HPDE6-E6E7 (cell line): ENCODE data around the gene CIP2A.

ENCODE experiments used
- DNase-seq: peaks from one replicate; pipeline ENCODE4 v3.0.0; 2011; ENCODE audit warnings: missing footprints; ENCODE audit errors: extremely low spot score

CIP2A gene

GRCh38 chr3:108564564-108564963, 24.7 kb downstream of the CIP2A start:
- DNase-seq: no peak

DNA sequence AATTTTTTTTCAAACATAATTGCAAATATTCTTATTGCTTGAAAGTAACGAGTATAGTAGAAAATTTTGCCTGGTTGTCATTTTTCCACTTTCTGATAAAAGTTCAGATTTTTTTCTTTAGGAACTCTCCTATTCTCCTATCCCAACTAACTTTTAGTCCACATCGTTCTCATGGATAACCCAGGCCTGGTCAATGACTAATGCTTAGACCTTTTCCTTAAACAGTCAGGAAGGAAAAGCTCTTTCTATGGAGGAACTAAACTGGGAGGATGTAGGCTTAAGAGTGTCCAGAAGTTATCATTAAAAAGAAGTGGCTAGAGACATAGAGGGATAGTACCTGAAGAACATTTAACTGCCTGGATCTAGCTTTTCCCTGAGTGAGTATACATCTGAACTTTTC, 26.7 kb downstream of the CIP2A start:
- no peak for DNase-seq

GRCh38 chr3:108555966-108556581, 33.2 kb downstream of the CIP2A start:
- DNase-seq: no peak

- DNase-seq: no peak
Measured at GRCh38 chr3:108554913-108555571, 34.2 kb downstream of the CIP2A start.

- no peak for DNase-seq
Measured at GRCh38 chr3:108554229-108554628, 35.0 kb downstream of the CIP2A start.

GRCh38 chr3:108552267-108553159, 36.7 kb downstream of the CIP2A start:
- no peak for DNase-seq

DNA sequence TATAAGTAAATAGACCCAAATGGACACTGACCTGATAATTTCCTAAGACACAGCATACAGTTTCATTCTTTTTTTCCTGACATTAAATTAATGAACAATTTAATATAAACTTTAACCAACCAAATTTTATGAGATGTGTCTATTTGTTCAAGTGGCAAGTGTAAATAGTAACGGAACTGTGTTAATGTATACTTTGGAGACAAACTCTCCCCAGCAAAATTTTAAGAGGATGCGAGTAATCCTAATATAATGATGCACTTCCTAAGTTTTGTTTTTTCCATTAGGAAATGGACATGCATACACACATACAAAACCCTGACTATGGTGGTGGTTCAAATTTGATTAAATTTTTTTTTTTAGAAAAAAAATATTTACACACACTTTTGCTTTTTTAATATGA, 40.4 kb downstream of the CIP2A start:
- DNase-seq: no peak

- no peak for DNase-seq
Measured at GRCh38 chr3:108548304-108548703, 40.9 kb downstream of the CIP2A start.

GRCh38 chr3:108546692-108547091, 42.5 kb downstream of the CIP2A start:
- no peak for DNase-seq

- DNase-seq: no peak
Measured at GRCh38 chr3:108546247-108546646, 43.0 kb downstream of the CIP2A start.

DNA sequence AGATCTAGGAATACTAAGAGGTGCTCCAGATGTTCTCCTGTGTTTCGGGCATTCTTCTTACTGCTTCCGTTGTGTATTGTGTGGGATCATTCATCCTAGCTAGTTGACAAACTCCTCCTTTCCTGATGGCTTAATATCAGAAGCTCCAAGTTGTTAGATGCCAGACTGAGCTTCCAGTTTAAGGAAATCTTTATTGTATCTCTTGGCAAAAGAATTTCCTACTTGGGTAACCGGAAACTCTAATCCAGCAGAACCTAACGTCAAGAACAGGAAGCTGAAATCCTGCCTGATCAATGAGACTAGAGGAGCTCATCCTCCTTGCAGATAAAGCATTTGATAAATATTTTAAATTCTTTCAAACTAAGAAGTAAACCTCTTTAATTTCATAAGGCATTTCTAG, 51.2 kb downstream of the CIP2A start:
- DNase-seq: no peak

GRCh38 chr3:108528459-108529252, 60.6 kb downstream of the CIP2A start:
- no peak for DNase-seq

- no peak for DNase-seq
Measured at GRCh38 chr3:108527817-108528216, 61.4 kb downstream of the CIP2A start.

- DNase-seq: no peak
Measured at GRCh38 chr3:108527109-108527508, 62.1 kb downstream of the CIP2A start.

DNA sequence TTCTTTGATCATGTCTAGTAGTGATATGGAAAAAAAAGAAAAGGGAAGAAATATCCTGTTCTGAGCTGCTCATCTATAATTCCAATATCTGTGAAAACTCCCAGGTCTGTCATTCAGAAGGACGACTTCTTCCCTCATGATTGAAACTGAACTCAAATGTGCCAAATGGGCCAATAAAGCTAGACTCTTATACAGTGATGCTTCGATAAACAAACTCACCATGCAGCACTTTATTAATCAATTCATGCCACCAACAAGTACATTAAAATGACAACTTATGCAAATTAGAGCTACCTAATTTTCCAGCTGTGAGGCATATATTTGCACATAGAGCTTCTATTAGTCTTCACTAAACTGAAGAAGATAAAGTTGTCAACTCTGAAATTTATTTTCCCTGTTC, 63.3 kb downstream of the CIP2A start:
- no peak for DNase-seq

DNA sequence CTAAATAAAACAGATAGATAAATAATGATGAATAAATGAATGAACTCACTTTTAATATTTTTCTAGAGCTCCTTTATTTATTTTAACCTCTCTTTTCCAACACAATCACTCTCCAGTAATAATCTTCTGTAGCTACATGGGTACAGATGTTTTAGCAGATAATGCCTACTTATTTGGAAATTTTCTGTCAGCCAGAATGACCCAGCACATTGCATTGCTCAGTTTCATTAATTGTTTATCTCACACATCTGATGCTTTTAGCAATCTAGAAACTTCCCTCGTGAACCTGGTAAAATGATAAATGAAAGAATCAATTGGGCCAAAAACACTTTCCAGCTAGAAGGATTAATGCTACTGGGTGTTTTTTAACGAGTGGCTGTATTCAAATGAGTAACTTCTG, 64.0 kb downstream of the CIP2A start:
- no peak for DNase-seq

- DNase-seq: no peak
Measured at GRCh38 chr3:108524537-108524936, 64.7 kb downstream of the CIP2A start.

GRCh38 chr3:108518895-108519294, 70.3 kb downstream of the CIP2A start:
- DNase-seq: peak; percentile 27

GRCh38 chr3:108516881-108517280, 72.4 kb downstream of the CIP2A start:
- DNase-seq: no peak

DNA sequence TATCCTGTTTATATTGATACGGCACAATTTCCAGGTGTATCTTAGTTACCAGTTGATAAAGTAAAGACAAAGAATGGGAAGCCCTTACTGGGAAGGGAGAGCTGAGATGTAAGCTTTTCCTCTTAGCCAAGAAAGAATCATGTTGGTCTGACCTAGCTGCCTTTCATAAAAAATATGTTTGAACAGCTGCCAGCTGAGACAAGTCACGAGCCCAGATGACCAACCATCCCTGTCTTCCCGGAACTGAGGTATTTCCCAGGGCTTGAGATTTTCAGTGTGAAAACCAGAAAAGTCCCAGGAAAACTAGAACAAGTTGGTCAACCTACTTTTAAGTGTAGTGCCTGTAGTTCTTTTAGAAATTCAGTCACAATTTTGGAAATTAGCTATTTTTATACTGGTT, 75.3 kb downstream of the CIP2A start:
- DNase-seq: no peak

DNA sequence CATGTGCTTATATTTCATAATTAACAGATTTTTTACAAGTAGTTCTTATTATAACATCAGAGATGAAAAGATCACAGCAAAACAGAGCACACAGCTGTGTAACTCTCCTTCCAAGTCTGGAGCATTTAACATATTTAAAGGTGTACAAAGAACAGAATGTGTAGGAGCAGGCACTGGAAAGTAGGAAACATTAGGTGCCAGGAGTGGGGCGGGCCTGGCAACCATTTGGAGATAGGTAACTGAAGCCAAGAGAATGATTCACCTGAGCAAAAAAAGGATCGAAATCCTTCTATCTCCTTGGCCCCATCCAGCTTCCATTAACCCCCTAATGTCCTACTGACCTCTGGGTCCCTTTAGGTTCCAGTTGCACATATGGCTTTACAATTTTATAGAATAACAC, 76.6 kb downstream of the CIP2A start:
- DNase-seq: no peak

DNA sequence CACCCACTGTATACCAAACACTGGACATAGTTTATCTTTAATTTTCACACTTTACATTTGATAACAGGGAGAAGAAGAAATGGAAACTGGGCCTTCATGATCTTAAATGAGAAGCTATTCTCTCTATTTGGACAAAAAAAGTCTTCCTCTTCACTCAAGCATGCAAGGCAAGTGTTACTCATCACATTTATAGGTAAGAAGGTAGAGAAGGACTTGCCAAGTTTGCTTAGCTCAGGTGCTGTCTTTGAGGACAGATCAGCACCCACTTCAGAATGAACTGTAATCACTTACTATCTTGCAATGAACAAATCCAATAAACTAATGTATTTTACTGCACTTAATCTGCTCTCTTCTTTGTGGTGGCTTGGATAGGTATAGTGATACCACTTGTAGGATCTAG, 77.7 kb downstream of the CIP2A start:
- DNase-seq: no peak
